IMR-90 (cell line): ENCODE data around the gene ZNF705A. TPM values are rescaled to one million over a fixed set of nuclear protein-coding genes. Genes with fewer than 3 reads are reported as not detected.

Experiments used
- ATAC-seq: fragments of 200-7000 bp; cut with Tn5 transposase; 2 replicates; pipeline ENCODE4 v1.9.1; 2020; ENCODE audit warnings: low read depth, mild to moderate bottlenecking, moderate library complexity
- BruUV-seq: library from RNA; stranded (reverse); fragments of 400-500 nt; replicated peaks from 2 replicates; lab custom pipeline; 2021; lab: Mats Ljungman, UMichigan
- CTCF ChIA-PET: fragments of 300-600 bp; formaldehyde crosslinking; extraction: SDS; loops from one replicate; lab custom pipeline; 2021; ENCODE audit warnings: antibody characterized with exemption; lab: Yijun Ruan, JAX
- POLR2A ChIA-PET: fragments of 300-600 bp; sonication (Branson Sonifier 250); formaldehyde crosslinking; loops from one replicate; lab custom pipeline; 2022; ENCODE audit warnings: antibody characterized with exemption; ENCODE audit not compliant: unreplicated experiment; lab: Charles Lee
- DNase-seq: peaks from one replicate; pipeline ENCODE4 v3.0.0; 2013
- H2AFZ ChIP-seq: replicated peaks from 2 replicates; pipeline ENCODE3; 2013; ENCODE audit warnings: low read length, mild to moderate bottlenecking; ENCODE audit not compliant: poor library complexity
- H2AK5ac ChIP-seq: 2 replicates; pipeline ENCODE4 v1.6.1; 2013; ENCODE audit warnings: low read depth, low read length, inconsistent platforms
- H2AK9ac ChIP-seq: replicated peaks from 2 replicates; pipeline ENCODE3; 2013; ENCODE audit warnings: mild to moderate bottlenecking, low read depth, low read length, moderate library complexity; ENCODE audit not compliant: poor library complexity
- H2BK120ac ChIP-seq: 2 replicates; pipeline ENCODE4 v1.6.1; 2013; ENCODE audit warnings: low read depth, low read length, inconsistent platforms
- H2BK15ac ChIP-seq: 3 replicates; pipeline ENCODE4 v1.6.1; 2013; ENCODE audit warnings: low read depth, low read length, inconsistent platforms
- H2BK20ac ChIP-seq: 2 replicates; pipeline ENCODE4 v1.6.1; 2013; ENCODE audit warnings: low read depth, mild to moderate bottlenecking, inconsistent platforms, low read length, moderate library complexity
- H2BK5ac ChIP-seq: 2 replicates; pipeline ENCODE4 v1.6.1; 2013; ENCODE audit warnings: mild to moderate bottlenecking, low read depth, low read length, inconsistent platforms; ENCODE audit not compliant: poor library complexity, severe bottlenecking
- H3K14ac ChIP-seq: replicated peaks from 2 replicates; pipeline ENCODE4 v1.6.1; 2013; ENCODE audit warnings: low read depth, low read length, inconsistent platforms
- H3K18ac ChIP-seq: 2 replicates; pipeline ENCODE4 v1.6.1; 2013; ENCODE audit warnings: low read depth, low read length, control low read depth
- H3K23ac ChIP-seq: 2 replicates; pipeline ENCODE4 v1.6.1; 2013; ENCODE audit warnings: low read depth, low read length, inconsistent platforms
- H3K27ac ChIP-seq: 2 replicates; pipeline ENCODE4 v1.5.1; 2013; ENCODE audit warnings: mild to moderate bottlenecking, control low read depth, low read length; ENCODE audit not compliant: insufficient read depth
- H3K27me3 ChIP-seq: 2 replicates; pipeline ENCODE4 v1.6.1; 2013; ENCODE audit warnings: low read length; ENCODE audit not compliant: control insufficient read depth, insufficient read depth
- H3K36me3 ChIP-seq: 2 replicates; pipeline ENCODE4 v1.6.1; 2013; ENCODE audit warnings: low read length, mixed read lengths; ENCODE audit not compliant: control insufficient read depth, insufficient read depth
- H3K4ac ChIP-seq: 2 replicates; pipeline ENCODE4 v1.6.1; 2013; ENCODE audit warnings: low read depth, low read length, inconsistent platforms
- H3K4me1 ChIP-seq: 2 replicates; pipeline ENCODE4 v1.6.1; 2013; ENCODE audit warnings: low read length, mixed read lengths; ENCODE audit not compliant: control insufficient read depth, insufficient read depth
- H3K4me2 ChIP-seq: 2 replicates; pipeline ENCODE4 v1.6.1; 2013; ENCODE audit warnings: low read depth, mild to moderate bottlenecking, control low read depth, low read length, moderate library complexity
- H3K4me3 ChIP-seq: 2 replicates; pipeline ENCODE4 v1.5.1; 2013; ENCODE audit warnings: low read depth, mild to moderate bottlenecking, control low read depth, low read length, moderate library complexity; ENCODE audit not compliant: insufficient read depth
- H3K56ac ChIP-seq: 2 replicates; pipeline ENCODE4 v1.6.1; 2013; ENCODE audit warnings: low read length, inconsistent platforms; ENCODE audit not compliant: insufficient read depth; ENCODE audit errors: extremely low read depth
- H3K79me1 ChIP-seq, 2 experiments: 2 replicates each; pipeline ENCODE4 v1.6.1; 2013; ENCODE audit warnings: low read length in 2 of 2, inconsistent platforms in 1 of 2, low read depth in 1 of 2
- H3K9ac ChIP-seq: 2 replicates; pipeline ENCODE4 v1.6.1; 2013; ENCODE audit warnings: low read depth, low read length, control low read depth
- H3K9me1 ChIP-seq: 2 replicates; pipeline ENCODE4 v1.6.1; 2013; ENCODE audit warnings: low read length, inconsistent platforms; ENCODE audit not compliant: insufficient read depth
- H3K9me3 ChIP-seq: 2 replicates; pipeline ENCODE4 v1.6.1; 2013; ENCODE audit warnings: low read length; ENCODE audit not compliant: control insufficient read depth, insufficient read depth
- H4K20me1 ChIP-seq: 2 replicates; pipeline ENCODE4 v1.6.1; 2013; ENCODE audit warnings: low read length, inconsistent platforms; ENCODE audit not compliant: insufficient read depth
- H4K5ac ChIP-seq: 2 replicates; pipeline ENCODE4 v1.6.1; 2013; ENCODE audit warnings: mild to moderate bottlenecking, low read depth, low read length, control low read depth
- H4K8ac ChIP-seq, 2 experiments: 2 replicates each; pipeline ENCODE4 v1.6.1; 2013; ENCODE audit warnings: low read depth in 2 of 2, low read length in 2 of 2, control low read depth in 1 of 2, inconsistent platforms in 1 of 2
- H4K91ac ChIP-seq: 2 replicates; pipeline ENCODE4 v1.6.1; 2013; ENCODE audit warnings: low read depth, low read length, inconsistent platforms; ENCODE audit not compliant: insufficient read depth
- BHLHE40 ChIP-seq: fragments of 150-350 bp; IDR thresholded peaks from 2 replicates; pipeline ENCODE4 v1.6.1; 2016; ENCODE audit warnings: mild to moderate bottlenecking, low read depth, low read length
- CEBPB ChIP-seq: IDR thresholded peaks from 2 replicates; pipeline ENCODE4 v1.6.1; 2012; ENCODE audit warnings: low read depth, low read length, improper control_type of control experiment
- CHD1 ChIP-seq: IDR thresholded peaks from 2 replicates; pipeline ENCODE4 v1.6.1; 2012; ENCODE audit warnings: low read depth, low read length, improper control_type of control experiment
- CTCF ChIP-seq: conservative IDR thresholded peaks from 2 replicates; pipeline ENCODE4 v1.5.1; 2012; ENCODE audit warnings: mild to moderate bottlenecking, low read depth, low read length, improper control_type of control experiment
- ELK1 ChIP-seq: fragments of 150-350 bp; IDR thresholded peaks from 2 replicates; pipeline ENCODE4 v1.6.1; 2016; ENCODE audit warnings: low read depth, mild to moderate bottlenecking, low read length, moderate library complexity, borderline replicate concordance
- FOS ChIP-seq: fragments of 150-350 bp; IDR thresholded peaks from 2 replicates; pipeline ENCODE4 v1.6.1; 2016; ENCODE audit warnings: low read depth, low read length
- MAFK ChIP-seq: IDR thresholded peaks from 2 replicates; pipeline ENCODE4 v1.6.1; 2012; ENCODE audit warnings: low read depth, low read length, improper control_type of control experiment
- MAZ ChIP-seq: IDR thresholded peaks from 2 replicates; pipeline ENCODE4 v1.6.1; 2012; ENCODE audit warnings: low read depth, mild to moderate bottlenecking, low read length, improper control_type of control experiment, moderate library complexity, borderline replicate concordance
- MXI1 ChIP-seq: IDR thresholded peaks from 2 replicates; pipeline ENCODE4 v1.6.1; 2012; ENCODE audit warnings: low read depth, mild to moderate bottlenecking, low read length, moderate library complexity, borderline replicate concordance
- RAD21 ChIP-seq: IDR thresholded peaks from 2 replicates; pipeline ENCODE4 v1.6.1; 2012; ENCODE audit warnings: low read length, improper control_type of control experiment
- RCOR1 ChIP-seq: IDR thresholded peaks from 2 replicates; pipeline ENCODE4 v1.6.1; 2012; ENCODE audit warnings: mild to moderate bottlenecking, low read length, improper control_type of control experiment; ENCODE audit not compliant: insufficient replicate concordance
- RFX5 ChIP-seq: IDR thresholded peaks from 2 replicates; pipeline ENCODE4 v1.8.0; 2012; ENCODE audit warnings: low read depth, mild to moderate bottlenecking, low read length, moderate library complexity
- SMC3 ChIP-seq: fragments of 150-350 bp; IDR thresholded peaks from 2 replicates; pipeline ENCODE4 v1.6.1; 2016; ENCODE audit warnings: low read depth, mild to moderate bottlenecking, antibody characterized with exemption, low read length, moderate library complexity
- USF2 ChIP-seq: fragments of 150-350 bp; IDR thresholded peaks from 2 replicates; pipeline ENCODE4 v1.6.1; 2017; ENCODE audit warnings: mild to moderate bottlenecking, antibody characterized with exemption, low read length, low read depth
- dilution Hi-C: fragments of 300-500 bp; cut with HindIII; formaldehyde crosslinking; loops from one replicate; pipeline ENCODE4 v1.14.3; 2018; ENCODE audit warnings: low sequenced_read_pairs; ENCODE audit not compliant: unreplicated experiment
- in situ Hi-C: fragments of 300-500 bp; cut with MboI; formaldehyde crosslinking; loops from 3 replicates; pipeline ENCODE4 v1.14.3; 2019; ENCODE audit warnings: low sequenced_read_pairs, inconsistent platforms, mixed read lengths
- intact Hi-C: fragments of 100-400 bp; cut with micrococcal nuclease; formaldehyde crosslinking; loops from 2 replicates; pipeline ENCODE4 v1.10.0; 2022
- polyA plus RNA-seq, 3 experiments: library from polyadenylated mRNA; depleted of rRNA; stranded (reverse); fragments of >200 nt; gene quantifications; 2 replicates each; pipeline ENCODE4 v1.2.3, GENCODE V29; 2012; ENCODE audit warnings: low replicate concordance in 1 of 3
- total RNA-seq: library from RNA; depleted of rRNA; stranded (reverse); fragments of >200 nt; gene quantifications from 2 replicates; pipeline ENCODE4 v1.2.3, GENCODE V29; 2012

ZNF705A gene
- total and polyA plus RNA-seq, 2 of the 4 experiments (the other 2 are of a cell fraction): not detected

- H3K56ac ChIP-seq: no peak overlapping the region
- no peak overlapping the region for H2BK5ac ChIP-seq
- dilution Hi-C loops: no loop called here
- TF ChIP-seq RFX5 (no peak), MXI1 (no peak), BHLHE40 (no peak), USF2 (no peak), CTCF (no peak), MAFK (no peak), CHD1 (no peak), SMC3 (no peak), MAZ (no peak), RAD21 (no peak), RCOR1 (no peak), FOS (no peak), ELK1 (no peak), CEBPB (no peak)
- H2BK15ac ChIP-seq: no peak overlapping the region; the same call in 2 of the 3 replicates
- H3K14ac ChIP-seq: no peak overlapping the region
- H3K4ac ChIP-seq: no peak overlapping the region
- H3K9me1 ChIP-seq: no peaks in the 10 kb centered on the region
- H3K9ac ChIP-seq: no peak overlapping the region
- ATAC-seq: no peak; the same call in 1 of the 2 replicates
- no peak overlapping the region for H2BK20ac ChIP-seq
- H4K5ac ChIP-seq: no peak overlapping the region
- DNase-seq: peak; percentile 50
- ChIA-PET CTCF (interaction anchor here (1.1 kb wide), 1 partner anchor 26 kb away, joined by 3 read pairs; no protein-coding TSS in a partner anchor), POLR2A (no interaction called here)
- intact Hi-C loops: no loop called here
- H2BK120ac ChIP-seq: no peak overlapping the region
- H2AK9ac ChIP-seq: no peak overlapping the region
- no peak overlapping the region for H4K8ac ChIP-seq
- no peak overlapping the region for H3K23ac ChIP-seq
- H2AK5ac ChIP-seq: no peak overlapping the region
- H3K18ac ChIP-seq: no peak overlapping the region
- H4K20me1 ChIP-seq: no peaks in the 10 kb centered on the region
- H3K27me3 ChIP-seq: no peaks in the 10 kb centered on the region
- no peak overlapping the region for H2AFZ ChIP-seq
- H3K4me1 ChIP-seq: peaks cover 4% of the 10 kb centered on the region
- no peaks in the 10 kb centered on the region for H3K36me3 ChIP-seq
- no peak overlapping the region for H3K4me2 ChIP-seq
- no peak overlapping the region for H4K91ac ChIP-seq
- no peaks in the 10 kb centered on the region for H3K79me1 ChIP-seq
- H3K4me3 ChIP-seq: no peak overlapping the region
- no peaks in the 10 kb centered on the region for H3K9me3 ChIP-seq
- no peak overlapping the region for H3K27ac ChIP-seq
- BruUV-seq: no TSS peak
- in situ Hi-C loops: no loop called here
These were observed 2.3 kb upstream of the ZNF705A start for GRCh38 chr12:8154526-8154925.
